Tibial nerve (tissue), 4 donors: Measurements from ENCODE around the gene GON7. TPM values are rescaled to one million over a fixed set of nuclear protein-coding genes. Genes with fewer than 3 reads are reported as not detected.
"Not testable (repeated sequence)": the region's sequence is repeated elsewhere in the genome, so short reads cannot be mapped to it uniquely, and the experiment has no call there.

ENCODE experiments used
- DNase-seq, 2 donors: peaks; one replicate each; pipeline ENCODE4 v3.0.0-alpha.2; 2019; ENCODE audit warnings: low spot score in 2 of 2
- H3K27ac ChIP-seq, 4 donors: fragments of 200-600 bp; sonication (generic) in 3 of 4; one replicate each; pipeline ENCODE4 v1.5.1; 2017 to 2019; ENCODE audit warnings: mild to moderate bottlenecking in 1 of 4
- H3K27me3 ChIP-seq, 2 donors: fragments of 200-600 bp; sonication (generic) in 1 of 2; one replicate each; pipeline versions ENCODE4 v1.5.1 to v1.6.0; 2017 to 2019
- H3K36me3 ChIP-seq, 3 donors: fragments of 200-600 bp; sonication (generic); one replicate each; pipeline ENCODE4 v1.5.1; 2018 to 2019
- H3K4me1 ChIP-seq, 4 donors: fragments of 200-600 bp; sonication (generic) in 3 of 4; one replicate each; pipeline ENCODE4 v1.5.1; 2017 to 2019
- H3K4me3 ChIP-seq, 4 donors: fragments of 200-600 bp; sonication (generic) in 3 of 4; one replicate each; pipeline ENCODE4 v1.5.1; 2017 to 2019; ENCODE audit warnings: mild to moderate bottlenecking in 1 of 4, moderate library complexity in 1 of 4
- H3K9me3 ChIP-seq, 4 donors: fragments of 200-600 bp; sonication (generic) in 3 of 4; one replicate each; pipeline ENCODE4 v1.5.1; 2017 to 2019
- CTCF ChIP-seq, 5 experiments: fragments of 200-600 bp in 3 of 5; fragments of 450-650 bp in 2 of 5; sonication (generic) in 3 of 5; IDR thresholded peaks; one replicate each; pipeline ENCODE4 v1.5.1; 2016 to 2019; ENCODE audit warnings: antibody characterized with exemption in 5 of 5, mild to moderate bottlenecking in 3 of 5, moderate library complexity in 2 of 5
- EP300 ChIP-seq, 2 donors: sonication (generic); formaldehyde crosslinking; IDR thresholded peaks; one replicate each; pipeline ENCODE4 v1.6.1; 2017; ENCODE audit warnings: antibody characterized with exemption in 2 of 2, mild to moderate bottlenecking in 1 of 2
- POLR2A ChIP-seq, 2 donors: fragments of 450-650 bp; IDR thresholded peaks; one replicate each; pipeline ENCODE4 v1.6.1; 2017; ENCODE audit warnings: antibody characterized with exemption in 2 of 2, mild to moderate bottlenecking in 2 of 2, moderate library complexity in 2 of 2
- WGBS, 2 donors: methylation state at CpG; one replicate each; pipeline ENCODE4 v1.1.5; 2018; 5-methylcytosine and 5-hydroxymethylcytosine counted together
- total RNA-seq, 4 donors: library from RNA; depleted of rRNA; stranded (reverse); fragments of >200 nt; gene quantifications; one replicate each; pipeline ENCODE4 v1.1.0, GENCODE V29; 2016

The GON7 gene
- total RNA-seq, 4 donors from 2014 or later = 7.5 to 23.4 (median 13.2) TPM

- H3K9me3 ChIP-seq = no peaks in the 10 kb centered on the region
- peaks cover 0 to 58% (median 6%) of the 10 kb centered on the region in 3 donors for H3K36me3 ChIP-seq
- no peaks in the 10 kb centered on the region for H3K4me1 ChIP-seq
- 89 to 92% methylated on average over 25 of the region's 25 CpGs for WGBS, 2 donors
- no peaks in the 10 kb centered on the region for H3K27me3 ChIP-seq
- no peak overlapping the region for H3K27ac ChIP-seq
- H3K4me3 ChIP-seq = no peak overlapping the region
- no peak for DNase-seq
- TF ChIP-seq POLR2A (IDR thresholded peaks at IDR 0.05) (no peak), EP300 (IDR thresholded peaks at IDR 0.05) (no peak), CTCF (IDR thresholded peaks at IDR 0.05) (no peak)
Measured at GRCh38 chr14:93239869-93240677, 33.2 kb upstream of the GON7 start.

DNA sequence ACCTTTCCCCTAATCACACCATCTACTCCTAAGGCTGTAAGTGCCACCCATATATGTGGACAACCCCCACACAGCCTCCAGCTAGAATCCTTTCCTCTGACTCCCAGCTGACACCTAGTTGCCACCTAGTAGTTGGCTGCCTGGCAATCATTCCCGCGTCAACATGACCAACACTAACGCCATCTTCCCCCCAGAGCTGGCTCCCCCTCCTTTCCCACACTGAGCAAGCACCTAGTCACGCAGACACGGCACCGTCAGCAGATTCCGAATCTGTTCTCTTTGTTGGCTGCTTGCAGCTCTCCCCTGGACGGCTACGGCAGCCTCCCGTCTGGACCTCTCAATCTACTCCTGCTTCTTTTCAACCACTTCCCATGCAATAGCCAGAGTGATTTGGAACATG, 27.9 kb upstream of the GON7 start:
- 54 to 56% methylated on average over 10 of the region's 10 CpGs for WGBS, 2 donors
- no peaks in the 10 kb centered on the region for H3K27me3 ChIP-seq
- TF ChIP-seq POLR2A (IDR thresholded peaks at IDR 0.05) (no peak), CTCF (IDR thresholded peaks at IDR 0.05) (no peak), EP300 (IDR thresholded peaks at IDR 0.05) (no peak)
- no peak for DNase-seq
- peaks cover 0 to 5% (median 0%) of the 10 kb centered on the region in 3 donors for H3K36me3 ChIP-seq
- no peak overlapping the region for H3K27ac ChIP-seq
- H3K9me3 ChIP-seq = no peaks in the 10 kb centered on the region
- no peak overlapping the region for H3K4me3 ChIP-seq
- peaks cover 0 to 17% (median 0%) of the 10 kb centered on the region in 4 donors for H3K4me1 ChIP-seq

DNA sequence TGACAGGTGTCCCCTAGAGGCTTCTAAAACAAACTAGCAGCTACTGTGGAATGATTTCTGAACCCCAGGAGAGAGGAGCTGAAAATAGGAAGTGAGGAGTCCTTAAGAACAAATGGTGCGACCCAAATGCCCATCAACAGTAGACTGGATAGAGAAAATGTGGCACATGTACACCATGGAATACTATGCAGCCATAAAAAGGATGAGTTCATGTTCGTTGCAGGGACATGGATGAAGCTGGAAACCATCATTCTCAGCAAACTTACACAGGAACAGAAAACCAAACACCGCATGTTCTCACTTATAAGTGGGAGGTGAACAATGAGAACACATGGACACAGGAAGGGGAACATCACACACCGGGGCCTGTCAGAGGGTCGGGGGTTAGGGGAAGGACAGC, 26.2 kb upstream of the GON7 start:
- 83 to 89% methylated on average over 5 of the region's 5 CpGs for WGBS, 2 donors
- H3K27ac ChIP-seq, H3K9me3 ChIP-seq, H3K27me3 ChIP-seq, H3K4me3 ChIP-seq, DNase-seq: not testable (repeated sequence)
- peaks cover 0 to 17% (median 0%) of the 10 kb centered on the region in 4 donors for H3K4me1 ChIP-seq
- H3K36me3 ChIP-seq = peaks cover 0 to 16% (median under 1%) of the 10 kb centered on the region in 3 donors

GRCh38 chr14:93232159-93232558, 25.3 kb upstream of the GON7 start:
- no peak for TF ChIP-seq POLR2A (IDR thresholded peaks at IDR 0.05)
- TF ChIP-seq CTCF (IDR thresholded peaks at IDR 0.05) = no peak
- Histone ChIP-seq H3K27me3 (no peaks in the 10 kb centered on the region), H3K9me3 (no peaks in the 10 kb centered on the region), H3K4me3 (no peak overlapping the region), H3K4me1 (peaks cover 0 to 17% (median 0%) of the 10 kb centered on the region in 4 donors), H3K36me3 (peaks cover 0 to 26% (median 3%) of the 10 kb centered on the region in 3 donors), H3K27ac (no peak overlapping the region)
- no peak for DNase-seq
- WGBS, 2 donors = 59 to 71% methylated on average over 17 of the region's 17 CpGs

DNA sequence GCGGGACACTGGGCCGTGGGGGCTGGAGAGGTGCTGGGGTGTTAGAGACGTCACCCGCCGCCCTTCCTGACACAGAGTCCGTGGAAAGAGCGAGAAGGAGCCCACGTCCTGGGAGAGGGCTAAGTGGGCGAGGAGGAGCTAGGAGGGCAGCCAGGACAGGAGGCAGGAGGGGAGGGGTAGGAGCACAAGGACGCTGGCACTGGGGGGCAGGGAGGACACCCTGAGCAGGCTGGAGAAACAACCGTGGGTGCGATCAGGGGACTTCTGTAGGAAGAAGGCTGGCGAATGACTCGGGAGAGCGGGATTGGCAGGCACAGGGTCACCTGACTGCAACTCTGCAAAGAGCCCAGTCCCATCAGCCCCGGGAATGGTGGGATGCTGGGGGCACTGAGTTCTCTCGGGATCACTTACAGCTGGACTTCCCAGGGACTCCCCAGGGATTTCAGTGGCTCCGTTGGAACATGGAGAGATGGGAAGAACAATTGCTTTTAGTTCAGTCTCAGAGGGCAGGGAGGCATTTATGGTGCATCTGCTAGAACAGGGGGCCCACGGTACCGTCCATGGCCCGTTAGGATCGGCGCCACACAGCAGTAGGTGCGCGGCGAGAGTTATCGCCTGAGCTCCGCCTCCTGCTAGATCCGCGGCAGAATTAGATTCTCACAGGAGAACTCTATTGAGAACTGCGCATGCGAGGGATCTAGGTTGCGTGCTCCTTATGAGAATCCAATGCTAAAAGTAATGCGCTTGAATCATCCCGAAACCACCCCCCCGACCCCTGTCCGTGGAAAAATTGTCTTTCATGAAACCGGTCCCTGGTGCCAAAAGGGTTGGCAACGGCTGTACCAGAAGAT, 24.5 kb upstream of the GON7 start:
- no peak for DNase-seq
- WGBS, 2 donors = 30 to 41% methylated on average over 37 to 39 of the region's 39 CpGs
- no peak overlapping the region for H3K27ac ChIP-seq

More for the DNA sequence above, 24.5 kb upstream of the GON7 start:
- no peak for TF ChIP-seq EP300 (IDR thresholded peaks at IDR 0.05)
- TF ChIP-seq CTCF (IDR thresholded peaks at IDR 0.05) = no peak
- Histone ChIP-seq H3K36me3 (peaks cover 0 to 32% (median 3%) of the 10 kb centered on the region in 3 donors), H3K27me3 (no peaks in the 10 kb centered on the region), H3K9me3 (no peaks in the 10 kb centered on the region), H3K4me3 (peak overlapping the region in 3 of 4 donors; percentile 31 to 48 (median 36)), H3K4me1 (peaks cover 0 to 17% (median 0%) of the 10 kb centered on the region in 4 donors)
